H1 (cell line): ENCODE measurements around the gene RNPS1. TPM values are rescaled to one million over a fixed set of nuclear protein-coding genes. Genes with fewer than 3 reads are reported as not detected.

Experiments used
- CTCF ChIA-PET: fragments of 300-600 bp; sonication (Branson Sonifier 250); formaldehyde crosslinking; loops from one replicate; lab custom pipeline; 2021; ENCODE audit not compliant: partially characterized antibody; lab: Charles Lee
- POLR2A ChIA-PET: fragments of 300-600 bp; sonication (Branson Sonifier 250); formaldehyde crosslinking; loops from one replicate; lab custom pipeline; 2021; ENCODE audit warnings: inconsistent platforms; ENCODE audit not compliant: partially characterized antibody; lab: Charles Lee
- DNase-seq, 2 experiments: peaks; one replicate each; pipeline versions ENCODE4 v3.0.0 to v3.0.0-alpha.2; 2010 to 2022; ENCODE audit warnings: low spot score in 2 of 2, low read depth in 1 of 2, mixed read lengths in 1 of 2
- FAIRE-seq: peaks from 2 replicates; lab custom pipeline; 2011; peaks lifted over from hg19 to GRCh38; lab: Jason Lieb, UNC
- H2AFZ ChIP-seq: 2 replicates; pipeline ENCODE4 v1.8.1; 2012; ENCODE audit warnings: low read length, inconsistent platforms
- H2AK5ac ChIP-seq: 2 replicates; pipeline ENCODE4 v1.6.1; 2013; ENCODE audit warnings: low read depth, low read length
- H2BK120ac ChIP-seq: replicated peaks from 2 replicates; pipeline ENCODE3; 2013; ENCODE audit warnings: low read depth, low read length, inconsistent platforms
- H2BK12ac ChIP-seq: 2 replicates; pipeline ENCODE4 v1.6.1; 2013; ENCODE audit warnings: low read depth, low read length
- H2BK15ac ChIP-seq: 2 replicates; pipeline ENCODE4 v1.6.1; 2013; ENCODE audit warnings: low read length
- H2BK20ac ChIP-seq: 2 replicates; pipeline ENCODE4 v1.6.1; 2013; ENCODE audit warnings: low read length
- H2BK5ac ChIP-seq: 2 replicates; pipeline ENCODE4 v1.6.1; 2013; ENCODE audit warnings: low read depth, low read length
- H3K14ac ChIP-seq: 2 replicates; pipeline ENCODE4 v1.6.1; 2013; ENCODE audit warnings: inconsistent platforms; ENCODE audit not compliant: insufficient read length
- H3K18ac ChIP-seq: 2 replicates; pipeline ENCODE4 v1.6.1; 2013; ENCODE audit warnings: low read length; ENCODE audit errors: extremely low read depth
- H3K23ac ChIP-seq: 2 replicates; pipeline ENCODE4 v1.6.1; 2013; ENCODE audit warnings: inconsistent platforms; ENCODE audit not compliant: insufficient read length
- H3K23me2 ChIP-seq: 2 replicates; pipeline ENCODE4 v1.6.1; 2013; ENCODE audit warnings: low read depth, low read length
- H3K27ac ChIP-seq: 2 replicates; pipeline ENCODE4 v1.6.1; 2011; ENCODE audit warnings: low read depth, low read length, inconsistent platforms
- H3K27me3 ChIP-seq, 4 experiments: replicated peaks in 1 of 4; 1 replicate in 1 of 4; 2 replicates in 3 of 4; pipeline versions ENCODE4 v1.6.1 to v1.8.1; 2011 to 2013; ENCODE audit warnings: low read length in 3 of 4, mild to moderate bottlenecking in 3 of 4, inconsistent platforms in 2 of 4, mixed read lengths in 2 of 4, moderate library complexity in 1 of 4; ENCODE audit not compliant: control insufficient read depth in 3 of 4, insufficient read depth in 3 of 4; ENCODE audit errors: extremely low read depth in 1 of 4
- H3K36me3 ChIP-seq, 4 experiments: 2 replicates each; pipeline versions ENCODE4 v1.6.1 to v1.8.1; 2011 to 2013; ENCODE audit warnings: mild to moderate bottlenecking in 4 of 4, low read length in 3 of 4, moderate library complexity in 2 of 4, control low read depth in 1 of 4, inconsistent platforms in 1 of 4; ENCODE audit not compliant: insufficient read depth in 4 of 4, control insufficient read depth in 2 of 4
- H3K4ac ChIP-seq: replicated peaks from 2 replicates; pipeline ENCODE3; 2013; ENCODE audit warnings: low read length, low read depth, mixed read lengths, inconsistent platforms; ENCODE audit not compliant: insufficient read length
- H3K4me1 ChIP-seq, 4 experiments: replicated peaks in 1 of 4; 1 replicate in 1 of 4; 2 replicates in 3 of 4; pipeline versions ENCODE4 v1.6.1 to v1.8.1; 2011 to 2013; ENCODE audit warnings: low read length in 3 of 4, inconsistent platforms in 2 of 4, mixed read lengths in 1 of 4; ENCODE audit not compliant: insufficient read depth in 4 of 4, control insufficient read depth in 3 of 4
- H3K4me2 ChIP-seq, 2 experiments: 2 replicates each; pipeline versions ENCODE4 v1.6.1 to v1.8.1; 2011 to 2013; ENCODE audit warnings: low read depth in 2 of 2, low read length in 2 of 2, control low read depth in 1 of 2, inconsistent platforms in 1 of 2, mild to moderate bottlenecking in 1 of 2; ENCODE audit not compliant: insufficient read depth in 1 of 2
- H3K4me3 ChIP-seq, 4 experiments: fragments of 200-600, 300-600 bp in 1 of 4; sonication (generic), shearing (Covaris generic), sonication (Bioruptor Twin) in 1 of 4; 2 replicates each; pipeline versions ENCODE4 v1.5.1 to v1.8.1; 2011 to 2016; ENCODE audit warnings: low read length in 4 of 4, low read depth in 3 of 4, control low read depth in 2 of 4, inconsistent platforms in 2 of 4, mild to moderate bottlenecking in 2 of 4, mixed read lengths in 1 of 4, moderate library complexity in 1 of 4; ENCODE audit not compliant: insufficient read depth in 2 of 4; ENCODE audit errors: extremely low read depth in 1 of 4
- H3K56ac ChIP-seq: replicated peaks from 2 replicates; pipeline ENCODE3; 2013; ENCODE audit warnings: low read depth, mild to moderate bottlenecking, mixed read lengths, low read length, inconsistent platforms; ENCODE audit not compliant: insufficient read length
- H3K79me1 ChIP-seq: 2 replicates; pipeline ENCODE4 v1.6.1; 2013; ENCODE audit warnings: low read depth, low read length, control low read depth
- H3K79me2 ChIP-seq, 2 experiments: 2 replicates each; pipeline versions ENCODE4 v1.6.1 to v1.8.1; 2012 to 2013; ENCODE audit warnings: low read length in 2 of 2, mild to moderate bottlenecking in 2 of 2, inconsistent platforms in 1 of 2; ENCODE audit not compliant: insufficient read depth in 2 of 2, control insufficient read depth in 1 of 2
- H3K9ac ChIP-seq, 4 experiments: replicated peaks in 1 of 4; 1 replicate in 1 of 4; 2 replicates in 3 of 4; pipeline versions ENCODE4 v1.6.1 to v1.8.1; 2011 to 2013; ENCODE audit warnings: low read depth in 3 of 4, low read length in 3 of 4, control low read depth in 2 of 4, mild to moderate bottlenecking in 2 of 4, moderate library complexity in 2 of 4, inconsistent platforms in 1 of 4; ENCODE audit errors: extremely low read depth in 1 of 4
- H3K9me3 ChIP-seq, 2 experiments: 2 replicates each; pipeline versions ENCODE4 v1.6.1 to v1.8.1; 2012 to 2013; ENCODE audit warnings: mild to moderate bottlenecking in 2 of 2, moderate library complexity in 2 of 2, control low read depth in 1 of 2, inconsistent platforms in 1 of 2, low read depth in 1 of 2, low read length in 1 of 2, mixed read lengths in 1 of 2; ENCODE audit not compliant: insufficient read depth in 2 of 2
- H4K20me1 ChIP-seq, 2 experiments: replicated peaks in 1 of 2; 2 replicates each; pipeline versions ENCODE3 to v1.8.1; 2011 to 2013; ENCODE audit warnings: inconsistent platforms in 2 of 2, low read length in 2 of 2, mild to moderate bottlenecking in 1 of 2; ENCODE audit not compliant: insufficient read depth in 2 of 2, control insufficient read depth in 1 of 2
- H4K5ac ChIP-seq: 2 replicates; pipeline ENCODE4 v1.6.1; 2013; ENCODE audit warnings: low read length, low read depth, mixed read lengths, inconsistent platforms; ENCODE audit not compliant: insufficient read length
- H4K8ac ChIP-seq: 2 replicates; pipeline ENCODE4 v1.8.0; 2013; ENCODE audit warnings: mild to moderate bottlenecking, moderate library complexity, low read length, inconsistent platforms; ENCODE audit not compliant: insufficient read depth; ENCODE audit errors: extremely low read depth
- H4K91ac ChIP-seq: replicated peaks from 2 replicates; pipeline ENCODE3; 2013; ENCODE audit warnings: low read length, mixed read lengths, inconsistent platforms; ENCODE audit not compliant: insufficient read length
- CHD2 ChIP-seq: IDR thresholded peaks from 2 replicates; pipeline ENCODE4 v1.6.1; 2012; ENCODE audit warnings: low read length, improper control_type of control experiment
- CTBP2 ChIP-seq: IDR thresholded peaks from 2 replicates; pipeline ENCODE4 v1.7.0; 2011; ENCODE audit warnings: borderline replicate concordance, mild to moderate bottlenecking, moderate library complexity, mixed read lengths, low read length; ENCODE audit not compliant: insufficient read depth, insufficient read length
- GABPA ChIP-seq: IDR thresholded peaks from 2 replicates; pipeline ENCODE4 v1.6.1; 2011; ENCODE audit warnings: mild to moderate bottlenecking, low read length, moderate library complexity, borderline replicate concordance; ENCODE audit not compliant: insufficient read depth
- NANOG ChIP-seq: IDR thresholded peaks from 2 replicates; pipeline ENCODE4 v1.6.1; 2011; ENCODE audit warnings: low read length, low read depth, mild to moderate bottlenecking, inconsistent platforms; ENCODE audit not compliant: insufficient read depth, poor library complexity, severe bottlenecking
- POU5F1 ChIP-seq: IDR thresholded peaks from 2 replicates; pipeline ENCODE4 v1.6.1; 2011; ENCODE audit warnings: low read depth, mild to moderate bottlenecking, low read length, moderate library complexity
- RAD21 ChIP-seq, 2 experiments: IDR thresholded peaks in 1 of 2; conservative IDR thresholded peaks in 1 of 2; 2 replicates each; pipeline ENCODE4 v1.6.1; 2011; ENCODE audit warnings: low read depth in 2 of 2, low read length in 2 of 2, improper control_type of control experiment in 1 of 2, inconsistent platforms in 1 of 2, mild to moderate bottlenecking in 1 of 2, moderate library complexity in 1 of 2
- SP2 ChIP-seq: IDR thresholded peaks from 2 replicates; pipeline ENCODE4 v1.6.1; 2012; ENCODE audit warnings: mild to moderate bottlenecking, low read length, inconsistent platforms
- ZNF274 ChIP-seq: IDR thresholded peaks from 2 replicates; pipeline ENCODE4 v1.7.0; 2012; ENCODE audit warnings: low read length, borderline replicate concordance; ENCODE audit errors: extremely low read depth
- WGBS, 2 experiments: shearing (Covaris generic) in 1 of 2; methylation state at CpG; one replicate each; pipeline versions ENCODE4 v1.1.6 to v1.1.7; 2013 to 2015; ENCODE audit warnings: low lambda C conversion rate in 2 of 2, mixed read lengths in 2 of 2, inconsistent platforms in 1 of 2, low coverage in 1 of 2, missing lambda C conversion rate in 1 of 2; ENCODE audit not compliant: insufficient replicate concordance in 2 of 2, insufficient coverage in 1 of 2, insufficient read length in 1 of 2; ENCODE audit errors: extremely low coverage in 1 of 2, missing lambda C conversion rate in 1 of 2; 5-methylcytosine and 5-hydroxymethylcytosine counted together
- polyA plus RNA-seq, 7 experiments: library from polyadenylated mRNA; depleted of rRNA in 3 of 7; stranded (reverse) in 5 of 7; unstranded in 2 of 7; fragments of >200 nt in 5 of 7; fragments of 200-250 nt in 2 of 7; gene quantifications; 1 replicate in 5 of 7; 2 replicates in 1 of 7; 4 replicates in 1 of 7; pipeline versions ENCODE4 v1.2.1 to v1.2.3, GENCODE V29; 2011 to 2013; ENCODE audit warnings: missing spikeins in 2 of 7, mixed read lengths in 2 of 7
- total RNA-seq: library from RNA; stranded (reverse); fragmentation: NEBNext Ultra II Directional; extraction: Animal tissue kit (Norgen Biotek cat#: 25700); gene quantifications from 2 replicates; pipeline ENCODE4 v1.2.1, GENCODE V29; 2021

RNPS1 gene
- total and polyA plus RNA-seq, 2 of the 8 experiments (the other 6 are each of a cell fraction or from before 2014, with no cell fraction given) = 330 to 350 TPM

DNA sequence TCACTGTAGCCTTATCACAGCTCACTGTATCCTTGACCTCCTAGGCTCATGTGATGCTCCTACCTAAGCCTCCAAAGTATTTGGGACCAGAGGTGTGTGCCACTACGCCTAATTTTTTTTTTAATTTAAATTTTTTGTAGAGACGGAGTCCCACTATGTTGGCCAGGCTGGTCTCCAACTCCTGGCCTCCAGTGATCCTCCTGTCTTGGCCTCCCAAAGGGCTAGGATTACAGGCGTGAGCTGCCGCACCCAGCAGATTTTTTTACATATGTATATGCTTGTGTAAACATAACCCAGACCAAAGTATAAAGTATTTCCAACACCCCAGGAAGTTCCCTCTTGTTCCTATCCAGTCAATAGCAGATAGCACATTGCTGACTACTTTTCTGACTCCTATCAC is 51.6 kb downstream of the RNPS1 start:
- no peak for FAIRE-seq
- H3K27ac ChIP-seq = no peak overlapping the region

More for the DNA sequence above, 51.6 kb downstream of the RNPS1 start:
- 100% methylated on average over 4 of the region's 4 CpGs; no CpG with 5 or more reads in 1 of the 2 experiments for WGBS, 2 experiments
- no peak overlapping the region for H3K14ac ChIP-seq
- peaks cover 4 to 9% (median 6%) of the 10 kb centered on the region in 4 experiments; a peak in 5 of 8 replicates for H3K36me3 ChIP-seq
- H4K91ac ChIP-seq = peak overlapping the region; percentile 95
- H2AFZ ChIP-seq = no peak overlapping the region
- H3K4me2 ChIP-seq = peak overlapping the region; percentile 51 to 60
- ChIA-PET CTCF (interaction anchor here (0.9 kb wide), 1 partner anchor 75 kb away, joined by 3 read pairs; no protein-coding TSS in a partner anchor), POLR2A (interaction anchor here (1.0 to 15.1 kb wide), 6 partner anchors 10 to 63 kb away, joined by 3 to 156 read pairs (median 4); partner anchors contain the start of genes ECI1 and TRAF7)
- H3K4ac ChIP-seq = peak overlapping the region; percentile 96
- H3K9me3 ChIP-seq = no peaks in the 10 kb centered on the region
- no peaks in the 10 kb centered on the region for H3K27me3 ChIP-seq
- H3K23me2 ChIP-seq = peaks cover 9% of the 10 kb centered on the region
- H2AK5ac ChIP-seq = 0 out of 2 replicates have a peak overlapping the region, but pooled peaks have one; percentile 65
- peaks cover 0 to 11% (median 3%) of the 10 kb centered on the region in 4 experiments; a peak in 5 of 7 replicates for H3K4me1 ChIP-seq
- no peak overlapping the region for H2BK20ac ChIP-seq
- H3K79me1 ChIP-seq = peaks cover 4% of the 10 kb centered on the region; the same call in 1 of the 2 replicates
- peaks cover 8 to 26% of the 10 kb centered on the region in 2 experiments for H4K20me1 ChIP-seq
- H3K4me3 ChIP-seq = peak overlapping the region in 2 of 4 experiments; percentile 10 to 98; a peak in 4 of 8 replicates
- H3K18ac ChIP-seq = no peak overlapping the region
- H2BK5ac ChIP-seq = no peak overlapping the region; the same call in 1 of the 2 replicates
- no peak for DNase-seq
- peaks cover 3 to 18% of the 10 kb centered on the region in 2 experiments; a peak in 3 of 4 replicates for H3K79me2 ChIP-seq
- H4K5ac ChIP-seq = no peak overlapping the region
- H2BK12ac ChIP-seq = peak overlapping the region; percentile 81; the same call in 1 of the 2 replicates
- TF ChIP-seq CHD2 = no peak
- no peak for TF ChIP-seq RAD21 (IDR thresholded peaks at IDR 0.05 in 1 of 2, conservative IDR thresholded peaks at IDR 0.05 in 1 of 2; ENCODE audit: low read depth in 2 of 2, low read length in 2 of 2)
- TF ChIP-seq NANOG = no peak
- no peak for TF ChIP-seq CTBP2
- no peak for TF ChIP-seq GABPA
- TF ChIP-seq ZNF274 = no peak
- TF ChIP-seq SP2 = no peak
- no peak for TF ChIP-seq POU5F1
- H2BK120ac ChIP-seq = peak overlapping the region; percentile 78
- no peak overlapping the region; a peak in 1 of 7 replicates for H3K9ac ChIP-seq
- no peak overlapping the region for H2BK15ac ChIP-seq
- H3K23ac ChIP-seq = no peak overlapping the region
- no peak overlapping the region for H3K56ac ChIP-seq
- H4K8ac ChIP-seq = 0 out of 2 replicates have a peak overlapping the region, but pooled peaks have one; percentile 73
